Body of pancreas (tissue), 4 donors: ENCODE data around the gene HAUS1. TPM values are rescaled to one million over a fixed set of nuclear protein-coding genes. Genes with fewer than 3 reads are reported as not detected.

Experiments used
- ATAC-seq: fragments of 150-250 bp; one replicate; pipeline ENCODE4 v1.9.1; 2016
- DNase-seq, 4 donors: peaks; one replicate each; pipeline ENCODE4 v3.0.0-alpha.2; 2019
- H3K27ac ChIP-seq, 4 donors: fragments of 200-600 bp; sonication (generic); 1 replicate in 3 of 4; 2 replicates in 1 of 4; pipeline versions ENCODE4 v1.5.1 to v1.6.1; 2016 to 2019; ENCODE audit warnings: mild to moderate bottlenecking in 1 of 4, mixed read lengths in 1 of 4, moderate library complexity in 1 of 4
- H3K27me3 ChIP-seq, 2 donors: fragments of 200-600 bp; sonication (generic); one replicate each; pipeline ENCODE4 v1.6.0; 2016; ENCODE audit warnings: mild to moderate bottlenecking in 1 of 2
- H3K36me3 ChIP-seq, 2 donors: fragments of 200-600 bp; sonication (generic); replicated peaks in 1 of 2; 2 replicates each; pipeline ENCODE4 v1.5.1; 2016; ENCODE audit warnings: low read depth in 2 of 2; ENCODE audit not compliant: insufficient read depth in 1 of 2
- H3K4me1 ChIP-seq: fragments of 200-600 bp; sonication (generic); one replicate; pipeline ENCODE4 v1.6.0; 2016
- H3K4me3 ChIP-seq, 2 donors: fragments of 200-600 bp; sonication (generic); 1 replicate in 1 of 2; 2 replicates in 1 of 2; pipeline ENCODE4 v1.5.1; 2016 to 2019
- H3K9me3 ChIP-seq, 3 donors: fragments of 200-600 bp; sonication (generic); 1 replicate in 2 of 3; 2 replicates in 1 of 3; pipeline ENCODE4 v1.5.1; 2016
- CTCF ChIP-seq, 7 experiments: fragments of 450-650 bp in 4 of 7; fragments of 200-600 bp in 3 of 7; sonication (generic) in 3 of 7; IDR thresholded peaks; one replicate each; pipeline ENCODE4 v1.5.1; 2016 to 2019; ENCODE audit warnings: antibody characterized with exemption in 7 of 7
- POLR2A ChIP-seq, 3 donors: fragments of 450-650 bp; IDR thresholded peaks; one replicate each; pipeline ENCODE4 v1.6.1; 2016; ENCODE audit warnings: antibody characterized with exemption in 3 of 3, mild to moderate bottlenecking in 2 of 3
- WGBS, 2 donors: methylation state at CpG; one replicate each; pipeline ENCODE4 v1.1.5; 2017; 5-methylcytosine and 5-hydroxymethylcytosine counted together
- intact Hi-C: fragments of 100-400 bp; cut with DNase I; formaldehyde crosslinking; loops from one replicate; pipeline ENCODE4 v1.15.1; 2023
- small RNA-seq: library from RNA; depleted of rRNA; stranded (forward); fragments of <200 nt; gene quantifications from one replicate; pipeline ENCODE3, GENCODE V24; 2016
- total RNA-seq, 2 donors: library from RNA; depleted of rRNA; stranded (reverse); fragments of >200 nt; gene quantifications; one replicate each; pipeline ENCODE4 v1.1.0, GENCODE V29; 2016

HAUS1 gene
- total RNA-seq, 2 donors from 2014 or later, result 6.0 to 13.2 TPM

GRCh38 chr18:46176001-46176400 is 71.8 kb downstream of the HAUS1 start:
- H3K4me1 ChIP-seq, result peaks cover 25% of the 10 kb centered on the region
- no peak overlapping the region for H3K27ac ChIP-seq
- ATAC-seq (no peak), DNase-seq (no peak)
- H3K36me3 ChIP-seq, result no peaks in the 10 kb centered on the region
- no peaks in the 10 kb centered on the region for H3K9me3 ChIP-seq
- intact Hi-C loops, result loop anchor here (10.0 kb wide), 1 partner anchor 71 kb away; the partner anchor contains the start of gene HAUS1
- TF ChIP-seq CTCF (IDR thresholded peaks at IDR 0.05), result no peak
- TF ChIP-seq POLR2A (IDR thresholded peaks at IDR 0.05), result no peak
- no peaks in the 10 kb centered on the region for H3K27me3 ChIP-seq
- H3K4me3 ChIP-seq, result no peak overlapping the region
- 66 to 72% methylated on average over 3 of the region's 3 CpGs for WGBS, 2 donors

Small RNA genes within 50 kb of the gene (small RNA-seq; reads per million reads assigned to genes)
- not detected for gene RNU6-1278P
- not detected for gene RNY4P37

Other genes with a start within 250 kb of the HAUS1 start
- 10 to 100 TPM; 13.2 to 14.5 TPM for gene EPG5, start 137.1 kb upstream of the HAUS1 start, total RNA-seq
- gene PSTPIP2, start 32.1 kb upstream of the HAUS1 start, total RNA-seq, result 1 to 10 TPM; 1.6 to 4.4 TPM
- 100 to 1,000 TPM; 177 to 305 TPM for gene ATP5F1A, start 6.1 kb upstream of the HAUS1 start, total RNA-seq